GM20000 (cell line): ENCODE measurements around the gene ZNF823.
"Not testable (repeated sequence)": the region's sequence is repeated elsewhere in the genome, so short reads cannot be mapped to it uniquely, and the experiment has no call there.

Experiments used
- DNase-seq: peaks from one replicate; pipeline ENCODE4 v3.0.0; 2012; ENCODE audit warnings: low spot score
- CTCF ChIP-seq: IDR thresholded peaks from 2 replicates; pipeline ENCODE4 v1.5.1; 2012; ENCODE audit warnings: mild to moderate bottlenecking, control low read depth; ENCODE audit errors: extremely low read depth, missing control alignments

The ZNF823 gene

GRCh38 chr19:11738746-11739620 is at the start of gene ZNF823:
Gene ZNF823 (minus strand): TSS chr19:11738946. CDS start chr19:11738819, 127 bp downstream.
- TF ChIP-seq CTCF, result no peak
- DNase-seq, result peak; percentile 96

- no peak for TF ChIP-seq CTCF
- no peak for DNase-seq
These were observed 48.8 kb upstream of the ZNF823 start for GRCh38 chr19:11787536-11787935.

- no peak for TF ChIP-seq CTCF
- no peak for DNase-seq
These were observed 45.6 kb upstream of the ZNF823 start for GRCh38 chr19:11784356-11784755.

GRCh38 chr19:11783767-11784166 is 45.0 kb upstream of the ZNF823 start:
- no peak for DNase-seq
- TF ChIP-seq CTCF, result no peak

- TF ChIP-seq CTCF, result no peak
- no peak for DNase-seq
These were observed 42.7 kb upstream of the ZNF823 start for GRCh38 chr19:11781295-11782057.

GRCh38 chr19:11780431-11781020 is 41.8 kb upstream of the ZNF823 start:
- TF ChIP-seq CTCF, result no peak
- no peak for DNase-seq

- not testable (repeated sequence) for DNase-seq
These were observed 37.9 kb upstream of the ZNF823 start for GRCh38 chr19:11776669-11777068.

- DNase-seq, result not testable (repeated sequence)
These were observed 32.8 kb upstream of the ZNF823 start for GRCh38 chr19:11771520-11771919.
